ENCODE results near the gene TBC1D10A.

The TBC1D10A gene

DNA sequence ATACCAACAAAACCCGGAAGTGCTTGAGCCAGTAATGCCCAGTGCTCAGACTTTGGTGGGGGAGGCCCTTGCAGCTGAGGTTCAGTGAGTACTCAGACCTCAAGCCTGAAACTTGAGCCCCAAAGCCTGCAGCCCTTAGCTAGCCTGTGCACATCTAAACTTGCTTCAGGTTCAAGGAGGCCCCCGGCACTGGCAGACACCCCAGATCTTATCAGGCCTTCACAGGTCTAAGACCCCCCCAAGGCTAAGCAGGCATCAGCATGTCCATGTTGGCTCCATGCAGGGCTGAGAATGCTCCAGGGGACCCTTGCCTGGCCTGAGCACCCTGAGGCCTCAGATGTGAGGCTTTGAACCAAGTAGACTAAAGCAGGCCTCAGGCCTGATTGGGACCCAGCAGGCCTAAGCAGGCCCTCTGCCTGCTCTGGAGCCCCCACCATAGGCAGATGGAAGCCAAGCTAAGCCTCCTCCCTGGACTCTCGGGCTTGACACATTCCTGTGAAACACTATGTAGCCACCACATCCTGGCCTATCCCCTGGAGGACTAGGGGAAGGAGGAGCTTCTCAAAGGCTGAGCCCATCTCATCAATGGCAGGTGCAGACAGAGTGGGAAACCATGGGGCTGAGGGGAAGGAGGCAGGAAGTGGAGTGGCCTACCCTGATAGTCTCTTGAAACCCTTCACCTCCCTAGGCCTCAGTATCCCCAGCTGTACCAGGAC, 36.2 kb downstream of the TBC1D10A start:
- Histone ChIP-seq H3K27ac (no peak overlapping the region), H3K9ac (ENCODE audit: insufficient read length) (no peak overlapping the region), H3K36me3 (ENCODE audit: insufficient read depth, low read length) (no peaks in the 10 kb centered on the region), H3K9me3 (ENCODE audit: low read depth, low read length) (no peaks in the 10 kb centered on the region), H3K4me3 (no peak overlapping the region)
- TF ChIP-seq FOXP2 (optimal IDR thresholded peaks at IDR 0.05; ENCODE audit: control extremely low read depth, extremely low read length, insufficient read depth) (no peak), POLR2AphosphoS5 (IDR thresholded peaks at IDR 0.05; ENCODE audit: borderline replicate concordance, low read depth, low read length) (no peak), EZH2 (IDR thresholded peaks at IDR 0.05) (no peak)
- DNase-seq (ENCODE audit: low read depth, low spot score), result no peak

DNA sequence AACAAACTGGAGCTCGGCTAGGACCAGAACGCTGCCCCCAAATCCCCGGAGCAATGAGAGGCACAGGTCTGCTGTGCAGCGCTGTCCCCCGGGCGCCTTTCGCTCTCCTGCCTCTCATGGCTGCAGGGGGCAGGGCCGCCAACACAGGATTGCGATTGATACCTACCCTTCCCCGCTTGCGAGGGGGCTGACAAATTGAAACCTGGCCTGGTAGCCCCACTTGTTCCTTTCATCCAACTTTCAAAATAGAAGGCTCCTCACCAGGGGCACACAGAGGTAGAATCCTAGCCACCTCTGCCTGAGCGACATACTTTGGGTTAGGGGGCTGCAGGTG, 36.8 kb downstream of the TBC1D10A start:
- Histone ChIP-seq H3K4me3 (peak overlapping the region; percentile 84), H3K27ac (no peak overlapping the region), H3K9me3 (ENCODE audit: low read depth, low read length) (no peaks in the 10 kb centered on the region), H3K9ac (ENCODE audit: insufficient read length) (no peak overlapping the region), H3K36me3 (ENCODE audit: insufficient read depth, low read length) (no peaks in the 10 kb centered on the region)
- TF ChIP-seq EZH2 (IDR thresholded peaks at IDR 0.05), result no peak
- TF ChIP-seq POLR2AphosphoS5 (IDR thresholded peaks at IDR 0.05; ENCODE audit: borderline replicate concordance, low read depth, low read length), result no peak
- TF ChIP-seq FOXP2 (optimal IDR thresholded peaks at IDR 0.05; ENCODE audit: control extremely low read depth, extremely low read length, insufficient read depth), result no peak
- DNase-seq (ENCODE audit: low read depth, low spot score), result no peak

DNA sequence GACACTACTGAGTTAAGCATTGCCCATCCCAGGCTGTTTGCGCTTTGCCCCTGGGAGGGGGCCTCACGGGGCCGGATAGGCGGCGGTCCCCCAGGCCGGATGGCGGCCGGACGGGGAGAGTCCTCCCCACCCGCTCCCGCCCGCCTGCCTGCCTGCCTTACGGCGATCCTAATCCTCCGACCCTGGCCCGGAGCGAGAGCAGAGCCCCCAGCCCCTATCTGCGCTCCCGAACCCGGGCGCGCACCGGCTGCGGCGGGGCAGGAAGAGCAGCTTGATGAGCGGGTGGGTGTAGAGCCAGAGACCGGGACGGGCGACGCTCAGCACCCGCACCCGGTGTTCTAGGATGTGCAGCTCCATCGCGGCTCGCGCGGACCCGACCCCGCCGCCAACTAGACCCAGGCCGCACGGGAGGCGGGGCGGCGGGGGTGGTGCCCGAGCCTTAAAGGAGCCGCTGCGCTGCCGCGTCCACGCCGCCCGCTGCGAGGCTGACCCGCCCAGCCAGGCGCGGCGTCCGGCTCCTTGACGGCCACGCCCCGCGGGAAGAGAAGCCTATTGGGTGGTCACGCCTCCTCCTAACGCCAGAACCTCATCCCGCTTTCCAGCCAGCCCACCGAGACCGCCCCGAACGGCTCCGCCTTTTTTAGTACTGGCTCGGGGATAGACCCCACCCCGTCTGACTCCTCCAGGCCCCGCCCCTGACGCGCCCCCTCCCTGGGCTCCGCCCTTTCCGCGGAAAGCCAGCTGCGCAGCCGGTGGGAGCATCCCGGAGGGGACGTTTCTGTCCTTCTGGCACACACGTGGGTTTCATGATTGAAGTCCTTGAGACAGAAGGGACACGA, 37.4 kb downstream of the TBC1D10A start, which contains the start of gene CASTOR1:
Gene CASTOR1, minus strand, starts transcription at position 365 of the 839 bp plus-strand sequence. Its CDS starts 8 bp downstream, at position 357.
- Histone ChIP-seq H3K36me3 (ENCODE audit: insufficient read depth, low read length) (no peaks in the 10 kb centered on the region), H3K27ac (no peak within 1 kb of the TSS), H3K4me3 (peak within 1 kb of the TSS; percentile 84), H3K9ac (ENCODE audit: insufficient read length) (peak within 1 kb of the TSS; percentile 10), H3K9me3 (ENCODE audit: low read depth, low read length) (no peaks in the 10 kb centered on the region)
- no peak for TF ChIP-seq FOXP2 (optimal IDR thresholded peaks at IDR 0.05; ENCODE audit: control extremely low read depth, extremely low read length, insufficient read depth)
- TF ChIP-seq EZH2 (IDR thresholded peaks at IDR 0.05), result no peak
- no peak for TF ChIP-seq POLR2AphosphoS5 (IDR thresholded peaks at IDR 0.05; ENCODE audit: borderline replicate concordance, low read depth, low read length)
- DNase-seq (ENCODE audit: low read depth, low spot score), result no peak

DNA sequence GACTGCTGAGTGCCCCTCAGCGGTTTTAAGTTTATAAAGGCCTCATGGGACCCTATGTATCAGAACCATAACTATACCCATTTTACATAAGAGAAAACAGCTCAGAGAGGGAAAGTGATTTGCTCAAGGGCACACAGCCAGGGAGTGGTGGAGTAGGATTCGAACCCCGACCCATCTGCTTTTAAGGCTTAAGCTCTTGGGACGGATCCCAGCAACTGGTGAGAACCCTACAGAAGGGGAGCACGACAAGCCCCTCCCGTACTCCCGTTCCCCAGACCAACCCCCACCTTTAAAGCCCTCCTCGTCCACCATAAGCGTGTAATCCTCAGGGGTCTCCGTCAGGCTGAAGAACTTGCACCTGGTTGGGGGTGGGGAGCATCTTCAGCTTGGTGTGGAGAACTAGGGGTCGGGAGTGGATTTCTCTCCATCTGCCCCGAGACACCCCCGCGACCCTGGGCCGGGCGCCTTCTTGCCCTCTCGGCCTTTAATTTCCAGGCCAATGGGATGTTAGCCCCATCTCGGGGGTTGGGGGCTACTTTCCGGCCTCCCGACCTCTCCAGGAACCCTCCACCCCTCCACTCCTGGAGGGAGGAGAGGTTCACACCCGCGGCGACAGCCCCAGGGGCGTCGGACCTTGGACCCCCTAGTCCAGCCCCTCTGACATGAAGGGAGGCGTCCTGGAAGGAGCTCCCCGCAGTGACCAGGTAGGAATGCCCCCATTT, 38.2 kb downstream of the TBC1D10A start:
- peak overlapping the region; percentile 10 for H3K9ac ChIP-seq (ENCODE audit: insufficient read length)
- H3K27ac ChIP-seq, result no peak overlapping the region
- no peaks in the 10 kb centered on the region for H3K9me3 ChIP-seq (ENCODE audit: low read depth, low read length)
- no peak for DNase-seq (ENCODE audit: low read depth, low spot score)
- no peaks in the 10 kb centered on the region for H3K36me3 ChIP-seq (ENCODE audit: insufficient read depth, low read length)
- TF ChIP-seq FOXP2 (optimal IDR thresholded peaks at IDR 0.05; ENCODE audit: control extremely low read depth, extremely low read length, insufficient read depth) (no peak), POLR2AphosphoS5 (IDR thresholded peaks at IDR 0.05; ENCODE audit: borderline replicate concordance, low read depth, low read length) (no peak), EZH2 (IDR thresholded peaks at IDR 0.05) (no peak)
- peak overlapping the region; percentile 84 for H3K4me3 ChIP-seq

DNA sequence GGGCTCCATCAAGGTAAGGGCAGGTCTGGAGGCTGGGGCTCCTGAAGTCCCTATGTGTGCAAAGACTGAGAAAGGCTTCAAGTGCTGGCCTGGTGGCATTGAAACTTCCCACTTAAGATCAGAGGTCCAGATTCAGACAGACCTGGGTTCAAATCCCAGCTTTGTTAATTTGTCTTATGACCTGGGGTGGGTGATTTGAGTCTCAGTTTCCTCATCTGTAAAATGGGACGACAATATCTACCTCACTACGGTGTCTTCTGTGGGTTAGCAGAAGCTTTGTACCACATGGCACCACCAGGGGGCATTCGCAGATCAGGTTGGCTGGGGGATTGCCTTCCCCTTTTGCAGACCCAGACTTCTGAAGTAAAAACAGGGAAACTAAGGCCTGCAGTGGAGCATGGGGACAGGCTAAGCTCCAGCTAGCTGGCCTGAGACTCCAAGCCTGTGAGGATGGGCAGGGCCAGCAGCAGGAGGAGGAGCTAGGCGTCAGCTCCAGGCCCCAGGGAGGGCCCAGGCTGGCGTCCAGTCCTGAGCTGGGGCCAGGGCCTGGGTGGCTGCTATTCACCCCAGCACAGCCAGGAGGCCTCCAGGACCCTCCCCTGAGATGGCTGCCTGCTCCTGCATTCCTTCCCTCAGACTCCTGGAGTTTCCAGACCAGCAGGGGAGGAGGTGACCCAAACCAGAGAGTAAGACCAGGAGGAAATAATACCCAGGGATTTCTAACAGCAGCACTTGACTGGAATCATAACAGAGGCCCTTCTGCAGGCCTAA, 38.9 kb downstream of the TBC1D10A start:
- no peaks in the 10 kb centered on the region for H3K9me3 ChIP-seq (ENCODE audit: low read depth, low read length)
- no peaks in the 10 kb centered on the region for H3K36me3 ChIP-seq (ENCODE audit: insufficient read depth, low read length)
- TF ChIP-seq FOXP2 (optimal IDR thresholded peaks at IDR 0.05; ENCODE audit: control extremely low read depth, extremely low read length, insufficient read depth) (no peak), EZH2 (IDR thresholded peaks at IDR 0.05) (no peak), POLR2AphosphoS5 (IDR thresholded peaks at IDR 0.05; ENCODE audit: borderline replicate concordance, low read depth, low read length) (no peak)
- no peak overlapping the region for H3K27ac ChIP-seq
- H3K9ac ChIP-seq (ENCODE audit: insufficient read length), result no peak overlapping the region
- no peak for DNase-seq (ENCODE audit: low read depth, low spot score)
- H3K4me3 ChIP-seq, result no peak overlapping the region

DNA sequence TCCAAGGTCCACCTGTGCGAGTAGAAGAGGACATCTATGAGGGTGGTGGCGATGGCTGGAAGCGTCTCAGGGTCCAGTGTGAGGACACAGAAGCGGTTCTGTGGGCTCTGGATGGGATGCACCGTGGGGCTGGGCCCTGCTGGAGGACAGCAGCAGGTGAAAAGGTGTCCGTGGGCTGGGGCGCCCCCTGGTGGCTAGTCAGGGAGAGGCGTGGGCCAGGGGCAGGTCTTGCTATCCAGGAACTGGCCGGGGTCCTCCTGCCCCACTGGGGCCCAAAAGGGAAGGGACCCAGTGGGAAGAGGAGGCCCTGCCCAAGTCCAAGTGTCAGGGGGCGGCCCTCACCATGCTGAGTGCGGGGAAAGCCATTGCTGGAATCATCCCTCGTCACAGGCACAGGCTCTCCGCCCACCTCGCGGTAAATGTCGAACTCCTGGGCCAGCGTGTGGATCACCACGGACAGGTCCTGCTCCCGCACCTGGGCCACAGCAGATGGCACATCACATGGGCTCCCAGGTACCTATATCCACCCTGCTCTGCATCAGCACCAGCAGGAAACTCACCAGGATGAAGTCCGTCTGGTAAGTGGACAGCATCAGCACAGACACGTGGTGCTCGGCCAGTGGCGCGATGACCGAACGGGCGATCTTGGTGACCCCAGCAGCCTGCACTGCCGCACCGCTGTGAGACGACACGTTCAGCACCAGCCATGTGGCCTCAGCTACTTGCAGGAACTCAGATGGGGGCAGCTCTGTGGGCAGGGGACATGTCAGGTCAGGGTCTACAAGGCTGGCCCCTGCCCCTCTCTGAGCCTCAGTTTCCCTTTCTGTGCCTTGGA, 39.7 kb downstream of the TBC1D10A start:
- Histone ChIP-seq H3K36me3 (ENCODE audit: insufficient read depth, low read length) (no peaks in the 10 kb centered on the region), H3K9ac (ENCODE audit: insufficient read length) (no peak overlapping the region), H3K27ac (no peak overlapping the region), H3K9me3 (ENCODE audit: low read depth, low read length) (no peaks in the 10 kb centered on the region), H3K4me3 (no peak overlapping the region)
- TF ChIP-seq POLR2AphosphoS5 (IDR thresholded peaks at IDR 0.05; ENCODE audit: borderline replicate concordance, low read depth, low read length), result no peak
- no peak for TF ChIP-seq FOXP2 (optimal IDR thresholded peaks at IDR 0.05; ENCODE audit: control extremely low read depth, extremely low read length, insufficient read depth)
- no peak for TF ChIP-seq EZH2 (IDR thresholded peaks at IDR 0.05)
- no peak for DNase-seq (ENCODE audit: low read depth, low spot score)

DNA sequence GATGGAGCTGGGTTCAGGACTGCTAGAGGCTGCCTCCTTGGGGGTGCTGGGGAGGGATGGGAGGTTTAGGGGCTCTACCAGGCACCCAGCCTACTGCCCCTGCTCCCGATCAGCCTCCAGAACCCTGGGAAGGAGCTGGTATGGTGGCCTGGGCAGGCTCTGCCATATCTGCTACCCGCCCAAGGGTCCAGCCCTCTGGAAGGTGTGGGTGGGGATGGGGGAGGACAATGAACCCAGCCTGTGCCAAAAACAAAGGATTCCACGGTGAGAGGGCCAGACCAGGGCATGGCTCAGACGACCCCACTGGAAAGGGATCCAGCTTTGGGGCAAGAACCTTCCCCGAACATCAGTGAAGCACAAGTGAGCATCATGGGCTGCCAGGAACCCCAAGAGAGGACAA, 40.4 kb downstream of the TBC1D10A start:
- Histone ChIP-seq H3K4me3 (no peak overlapping the region), H3K9me3 (ENCODE audit: low read depth, low read length) (no peaks in the 10 kb centered on the region), H3K27ac (no peak overlapping the region), H3K36me3 (ENCODE audit: insufficient read depth, low read length) (no peaks in the 10 kb centered on the region), H3K9ac (ENCODE audit: insufficient read length) (no peak overlapping the region)
- no peak for TF ChIP-seq POLR2AphosphoS5 (IDR thresholded peaks at IDR 0.05; ENCODE audit: borderline replicate concordance, low read depth, low read length)
- TF ChIP-seq EZH2 (IDR thresholded peaks at IDR 0.05), result no peak
- no peak for TF ChIP-seq FOXP2 (optimal IDR thresholded peaks at IDR 0.05; ENCODE audit: control extremely low read depth, extremely low read length, insufficient read depth)
- DNase-seq (ENCODE audit: low read depth, low spot score), result no peak
